Measurements from ENCODE around the gene ATG2B.

DNA sequence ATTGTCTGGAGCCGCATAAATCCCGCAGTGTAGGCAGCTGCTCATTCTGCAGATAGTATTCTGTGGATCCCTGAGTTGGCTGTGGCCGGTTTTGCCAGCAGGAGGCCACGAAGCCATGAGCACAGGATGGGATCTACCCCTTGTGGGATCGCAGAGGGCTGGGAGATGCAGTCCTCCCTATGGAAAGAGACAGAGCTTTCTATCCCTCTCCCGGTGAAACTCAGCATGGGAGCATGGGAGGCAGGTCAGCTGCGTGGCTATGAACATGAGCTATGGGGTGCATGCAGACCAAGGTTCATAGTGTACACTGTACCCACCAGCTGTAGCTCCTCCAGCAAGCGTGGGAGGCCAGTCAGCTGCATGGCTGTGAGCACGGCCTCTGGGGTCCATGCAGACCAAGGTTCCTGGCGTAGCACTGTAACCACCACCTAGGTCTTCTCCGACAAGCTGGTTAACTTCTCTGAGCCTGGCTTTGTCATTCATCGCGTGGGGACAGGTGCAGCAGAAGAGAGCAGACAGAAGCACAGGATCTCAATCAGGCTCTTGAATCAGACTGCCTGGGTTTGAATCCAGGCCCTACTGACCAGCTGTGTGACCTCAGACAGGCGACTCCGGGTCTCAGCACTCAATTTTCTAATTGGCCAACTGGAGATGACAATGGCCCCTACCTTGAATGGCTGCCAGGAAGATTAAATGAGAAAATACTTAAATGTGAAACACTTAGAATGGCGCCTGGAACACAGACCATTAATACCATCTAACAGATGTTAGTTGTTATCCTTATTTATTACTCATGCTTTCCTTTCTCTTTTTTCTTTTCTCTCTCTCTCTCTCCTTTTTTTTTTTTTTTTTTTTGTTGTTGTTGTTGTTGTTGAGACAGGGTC, 101.1 kb downstream of the ATG2B start:
- TF ChIP-seq EZH2 (IDR thresholded peaks at IDR 0.05; ENCODE audit: low read length, unreplicated experiment) = no peak
- TF ChIP-seq EZH2phosphoT487 (IDR thresholded peaks at IDR 0.05; ENCODE audit: borderline replicate concordance, low read length) = no peak
- TF ChIP-seq, protein P1, sequence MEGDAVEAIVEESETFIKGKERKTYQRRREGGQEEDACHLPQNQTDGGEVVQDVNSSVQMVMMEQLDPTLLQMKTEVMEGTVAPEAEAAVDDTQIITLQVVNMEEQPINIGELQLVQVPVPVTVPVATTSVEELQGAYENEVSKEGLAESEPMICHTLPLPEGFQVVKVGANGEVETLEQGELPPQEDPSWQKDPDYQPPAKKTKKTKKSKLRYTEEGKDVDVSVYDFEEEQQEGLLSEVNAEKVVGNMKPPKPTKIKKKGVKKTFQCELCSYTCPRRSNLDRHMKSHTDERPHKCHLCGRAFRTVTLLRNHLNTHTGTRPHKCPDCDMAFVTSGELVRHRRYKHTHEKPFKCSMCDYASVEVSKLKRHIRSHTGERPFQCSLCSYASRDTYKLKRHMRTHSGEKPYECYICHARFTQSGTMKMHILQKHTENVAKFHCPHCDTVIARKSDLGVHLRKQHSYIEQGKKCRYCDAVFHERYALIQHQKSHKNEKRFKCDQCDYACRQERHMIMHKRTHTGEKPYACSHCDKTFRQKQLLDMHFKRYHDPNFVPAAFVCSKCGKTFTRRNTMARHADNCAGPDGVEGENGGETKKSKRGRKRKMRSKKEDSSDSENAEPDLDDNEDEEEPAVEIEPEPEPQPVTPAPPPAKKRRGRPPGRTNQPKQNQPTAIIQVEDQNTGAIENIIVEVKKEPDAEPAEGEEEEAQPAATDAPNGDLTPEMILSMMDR (conservative IDR thresholded peaks at IDR 0.05; ENCODE audit: low read depth, low read length) = 0 out of 2 replicates have a peak, but pooled peaks have one; percentile 14
